HG02678 (cell line): ENCODE measurements around the gene ALKBH5.
A peak's percentile ranks its signal among the peaks of the same experiment; 100 is the strongest.

Source experiments
- ATAC-seq: cut with Tn5 transposase; IDR thresholded peaks from one replicate; pipeline ENCODE4 v1.9.1; 2021; ENCODE audit warnings: mild to moderate bottlenecking, moderate library complexity; ENCODE audit not compliant: unreplicated experiment

Gene ALKBH5

GRCh38 chr17:18184143-18185031 lies 759 bp downstream of the ALKBH5 start:
- peak; percentile 4 for ATAC-seq

- no peak for ATAC-seq
Measured at GRCh38 chr17:18185391-18185790, 1.8 kb downstream of the ALKBH5 start.

- no peak for ATAC-seq
Measured at GRCh38 chr17:18185832-18186626, 2.4 kb downstream of the ALKBH5 start.

- ATAC-seq, result no peak
Measured at GRCh38 chr17:18186627-18186982, 3.0 kb downstream of the ALKBH5 start.

GRCh38 chr17:18187226-18187625 lies 3.6 kb downstream of the ALKBH5 start:
- ATAC-seq, result no peak

GRCh38 chr17:18187821-18188761 lies 4.5 kb downstream of the ALKBH5 start:
- no peak for ATAC-seq

GRCh38 chr17:18190628-18191235 lies 7.1 kb downstream of the ALKBH5 start:
- no peak for ATAC-seq

- no peak for ATAC-seq
Measured at GRCh38 chr17:18191236-18191667, 7.6 kb downstream of the ALKBH5 start.

GRCh38 chr17:18191967-18192366 lies 8.3 kb downstream of the ALKBH5 start:
- ATAC-seq, result no peak

GRCh38 chr17:18194394-18194793 lies 10.8 kb downstream of the ALKBH5 start:
- no peak for ATAC-seq

GRCh38 chr17:18194804-18195203 lies 11.2 kb downstream of the ALKBH5 start:
- ATAC-seq, result no peak

- ATAC-seq, result no peak
Measured at GRCh38 chr17:18195246-18195645, 11.6 kb downstream of the ALKBH5 start.

- no peak for ATAC-seq
Measured at GRCh38 chr17:18197535-18198194, 14.0 kb downstream of the ALKBH5 start.

GRCh38 chr17:18198530-18198929 lies 14.9 kb downstream of the ALKBH5 start:
- no peak for ATAC-seq

GRCh38 chr17:18201108-18201507 lies 17.5 kb downstream of the ALKBH5 start:
- ATAC-seq, result no peak

- no peak for ATAC-seq
Measured at GRCh38 chr17:18203308-18203707, 19.7 kb downstream of the ALKBH5 start.

GRCh38 chr17:18205861-18206260 lies 22.2 kb downstream of the ALKBH5 start:
- no peak for ATAC-seq

- ATAC-seq, result no peak
Measured at GRCh38 chr17:18206962-18207361, 23.3 kb downstream of the ALKBH5 start.

GRCh38 chr17:18208092-18208491 lies 24.5 kb downstream of the ALKBH5 start:
- no peak for ATAC-seq
